Esophagus muscularis mucosa (tissue), 4 donors: ENCODE measurements around the gene TAF3. TPM values are rescaled to one million over a fixed set of nuclear protein-coding genes. Genes with fewer than 3 reads are reported as not detected.

Experiments
- DNase-seq: peaks from one replicate; pipeline ENCODE4 v3.0.0-alpha.2; 2017; ENCODE audit errors: extremely low spot score
- H3K27ac ChIP-seq, 4 donors: fragments of 200-600 bp; sonication (generic); replicated peaks in 1 of 4; 1 replicate in 3 of 4; 2 replicates in 1 of 4; pipeline ENCODE4 v1.5.1; 2016 to 2019; ENCODE audit warnings: mild to moderate bottlenecking in 1 of 4
- H3K27me3 ChIP-seq, 4 donors: fragments of 200-600 bp; sonication (generic); one replicate each; pipeline versions ENCODE4 v1.5.1 to v1.6.0; 2016 to 2019
- H3K36me3 ChIP-seq, 4 donors: fragments of 200-600 bp; sonication (generic); one replicate each; pipeline ENCODE4 v1.5.1; 2016 to 2019
- H3K4me1 ChIP-seq, 4 donors: fragments of 200-600 bp; sonication (generic); one replicate each; pipeline ENCODE4 v1.5.1; 2016 to 2019
- H3K4me3 ChIP-seq, 4 donors: fragments of 200-600 bp; sonication (generic); 1 replicate in 2 of 4; 2 replicates in 2 of 4; pipeline ENCODE4 v1.5.1; 2016 to 2019; ENCODE audit warnings: mild to moderate bottlenecking in 4 of 4, moderate library complexity in 1 of 4
- H3K9me3 ChIP-seq, 4 donors: fragments of 200-600 bp; sonication (generic); 1 replicate in 3 of 4; 2 replicates in 1 of 4; pipeline ENCODE4 v1.5.1; 2016 to 2019
- CTCF ChIP-seq, 3 experiments: fragments of 200-600 bp in 2 of 3; fragments of 450-650 bp in 1 of 3; sonication (generic) in 2 of 3; IDR thresholded peaks; one replicate each; pipeline ENCODE4 v1.5.1; 2017 to 2019; ENCODE audit warnings: antibody characterized with exemption in 3 of 3, mild to moderate bottlenecking in 2 of 3, moderate library complexity in 1 of 3
- EP300 ChIP-seq: sonication (generic); formaldehyde crosslinking; IDR thresholded peaks from one replicate; pipeline ENCODE4 v1.6.1; 2017; ENCODE audit warnings: antibody characterized with exemption
- POLR2A ChIP-seq: fragments of 450-650 bp; IDR thresholded peaks from one replicate; pipeline ENCODE4 v1.6.1; 2017; ENCODE audit warnings: antibody characterized with exemption, moderate library complexity, mild to moderate bottlenecking, low read depth
- POLR2AphosphoS5 ChIP-seq, 2 donors: sonication (generic); formaldehyde crosslinking; IDR thresholded peaks; one replicate each; pipeline ENCODE4 v1.6.1; 2017; ENCODE audit warnings: antibody characterized with exemption in 2 of 2
- WGBS: methylation state at CpG from one replicate; pipeline ENCODE4 v1.1.5; 2018; 5-methylcytosine and 5-hydroxymethylcytosine counted together
- intact Hi-C: fragments of 100-400 bp; cut with DNase I; formaldehyde crosslinking; loops from one replicate; pipeline ENCODE4 v1.15.1; 2023
- total RNA-seq, 4 donors: library from RNA; depleted of rRNA; stranded (reverse); fragments of >200 nt; gene quantifications; one replicate each; pipeline versions ENCODE4 v1.1.0 to v1.2.1, GENCODE V29; 2016

The TAF3 gene
- total RNA-seq, 4 donors from 2014 or later: 8.8 to 11.2 (median 10.7) TPM

DNA sequence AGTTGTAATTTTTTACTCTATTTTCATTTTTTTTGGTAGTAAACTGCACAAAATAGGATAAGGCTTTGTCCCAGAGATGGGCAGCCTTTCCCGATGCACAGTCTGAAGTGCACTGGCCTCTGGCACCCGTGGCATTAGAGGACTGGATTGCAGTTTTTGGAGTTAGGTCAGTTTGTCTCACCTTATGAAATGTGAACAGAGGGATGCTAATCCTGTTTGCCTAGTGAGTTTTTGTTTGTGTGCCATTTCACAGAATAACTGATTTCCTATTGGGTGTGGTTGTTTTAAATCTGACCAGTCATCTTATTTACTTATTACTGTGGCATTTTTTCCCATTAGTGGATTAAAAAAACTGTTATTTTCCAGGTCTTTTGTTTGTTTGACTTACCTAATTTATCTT is 126.7 kb downstream of the TAF3 start:
- Histone ChIP-seq H3K4me3 (no peak overlapping the region), H3K27me3 (no peaks in the 10 kb centered on the region), H3K27ac (no peak overlapping the region), H3K36me3 (no peaks in the 10 kb centered on the region), H3K4me1 (peaks cover 0 to 3% (median 1%) of the 10 kb centered on the region in 4 donors), H3K9me3 (peaks cover 0 to under 1% (median 0%) of the 10 kb centered on the region in 4 donors)
- 96% methylated on average over 2 of the region's 2 CpGs for WGBS
- DNase-seq: no peak
- intact Hi-C loops: no loop called here
- TF ChIP-seq POLR2A: no peak
- no peak for TF ChIP-seq EP300
- TF ChIP-seq CTCF (IDR thresholded peaks at IDR 0.05): no peak
- no peak for TF ChIP-seq POLR2AphosphoS5 (IDR thresholded peaks at IDR 0.05)

GRCh38 chr10:7945469-7946187 is 127.3 kb downstream of the TAF3 start:
- no peak overlapping the region for H3K4me3 ChIP-seq
- 83% methylated on average over 11 of the region's 11 CpGs for WGBS
- no peaks in the 10 kb centered on the region for H3K36me3 ChIP-seq
- H3K4me1 ChIP-seq: peaks cover 0 to 3% (median 1%) of the 10 kb centered on the region in 4 donors
- TF ChIP-seq POLR2A (no peak), CTCF (IDR thresholded peaks at IDR 0.05) (no peak), EP300 (no peak), POLR2AphosphoS5 (IDR thresholded peaks at IDR 0.05) (no peak)
- no peak for DNase-seq
- no peaks in the 10 kb centered on the region for H3K27me3 ChIP-seq
- no peak overlapping the region for H3K27ac ChIP-seq
- H3K9me3 ChIP-seq: peaks cover 0 to 3% (median 0%) of the 10 kb centered on the region in 4 donors
- intact Hi-C loops: no loop called here

- peaks cover 0 to 3% (median 1%) of the 10 kb centered on the region in 4 donors for H3K4me1 ChIP-seq
- DNase-seq: no peak
- 80% methylated on average over 6 of the region's 6 CpGs for WGBS
- H3K9me3 ChIP-seq: peaks cover 0 to 7% (median 3%) of the 10 kb centered on the region in 4 donors
- no peaks in the 10 kb centered on the region for H3K27me3 ChIP-seq
- no peak overlapping the region for H3K4me3 ChIP-seq
- intact Hi-C loops: no loop called here
- TF ChIP-seq EP300 (no peak), POLR2AphosphoS5 (IDR thresholded peaks at IDR 0.05) (no peak), CTCF (IDR thresholded peaks at IDR 0.05) (no peak), POLR2A (no peak)
- H3K36me3 ChIP-seq: no peaks in the 10 kb centered on the region
- no peak overlapping the region for H3K27ac ChIP-seq
These were observed 130.2 kb downstream of the TAF3 start for GRCh38 chr10:7948371-7949000.

DNA sequence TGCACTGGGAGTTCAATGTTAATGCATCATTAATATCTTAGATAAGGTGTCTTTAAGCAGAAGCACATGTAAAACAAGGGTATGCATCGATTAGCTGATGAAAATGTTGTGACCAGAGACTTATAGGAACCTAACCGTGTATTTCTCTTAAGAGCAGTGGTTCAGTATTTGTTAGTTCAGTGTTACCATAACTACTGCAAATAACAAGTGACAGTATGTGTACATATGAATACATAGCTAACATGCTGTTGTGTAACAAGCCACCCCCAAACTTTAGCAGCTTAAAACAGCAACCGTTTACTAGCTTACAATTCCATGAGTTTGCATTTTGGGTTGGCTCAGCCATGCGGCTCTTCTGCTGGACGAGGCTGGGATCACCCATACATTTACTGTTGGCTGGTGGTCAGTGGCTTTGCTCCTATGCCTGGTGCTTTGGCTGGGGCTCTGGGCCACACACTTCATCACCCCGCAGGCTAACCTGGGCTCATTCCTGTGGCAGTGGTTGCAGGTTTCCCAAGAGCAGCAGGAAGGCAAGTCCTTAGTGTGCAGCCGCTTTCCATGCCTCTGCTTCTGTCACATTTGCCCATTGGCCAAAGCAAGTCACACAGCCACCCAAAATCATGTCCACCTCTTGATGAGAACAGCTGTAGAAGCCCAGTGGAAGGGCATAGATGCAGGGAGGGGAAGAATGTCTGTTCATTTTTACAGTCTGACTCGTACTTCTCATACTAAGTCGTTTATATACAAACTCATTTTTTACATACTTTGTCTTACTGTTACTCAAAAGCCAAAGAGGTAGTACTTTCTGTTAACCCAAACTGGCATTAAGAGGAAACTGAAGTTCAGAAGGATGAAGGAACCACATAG is 132.9 kb downstream of the TAF3 start:
- Histone ChIP-seq H3K4me1 (peaks cover under 1 to 12% (median 5%) of the 10 kb centered on the region in 4 donors), H3K9me3 (peaks cover 0 to 7% (median 3%) of the 10 kb centered on the region in 4 donors), H3K27me3 (no peaks in the 10 kb centered on the region), H3K4me3 (no peak overlapping the region), H3K27ac (no peak overlapping the region), H3K36me3 (no peaks in the 10 kb centered on the region)
- intact Hi-C loops: no loop called here
- TF ChIP-seq POLR2AphosphoS5 (IDR thresholded peaks at IDR 0.05) (no peak), POLR2A (no peak), CTCF (IDR thresholded peaks at IDR 0.05) (no peak), EP300 (no peak)
- 83% methylated on average over 9 of the region's 9 CpGs for WGBS
- DNase-seq: no peak
